Duodenal mucosa (tissue), 2 donors: ENCODE results near the gene MYOF.

ENCODE experiments used
- H3K27ac ChIP-seq: one replicate; pipeline ENCODE4 v1.7.0; 2013; ENCODE audit warnings: low read depth, low read length
- H3K27me3 ChIP-seq, 2 donors: one replicate each; pipeline ENCODE4 v1.7.0; 2013; ENCODE audit warnings: low read length in 2 of 2, control low read depth in 1 of 2; ENCODE audit not compliant: insufficient read depth in 2 of 2, control insufficient read depth in 1 of 2
- H3K36me3 ChIP-seq, 2 donors: one replicate each; pipeline ENCODE4 v1.7.0; 2013; ENCODE audit warnings: low read length in 2 of 2, control low read depth in 1 of 2; ENCODE audit not compliant: insufficient read depth in 2 of 2, control insufficient read depth in 1 of 2
- H3K4me1 ChIP-seq, 2 donors: one replicate each; pipeline ENCODE4 v1.7.0; 2013; ENCODE audit warnings: low read length in 2 of 2, control low read depth in 1 of 2; ENCODE audit not compliant: insufficient read depth in 2 of 2, control insufficient read depth in 1 of 2
- H3K4me3 ChIP-seq, 2 donors: one replicate each; pipeline ENCODE4 v1.7.0; 2013; ENCODE audit warnings: low read length in 2 of 2, low read depth in 1 of 2
- H3K9ac ChIP-seq, 2 donors: one replicate each; pipeline ENCODE4 v1.7.0; 2013; ENCODE audit warnings: low read length in 2 of 2, low read depth in 1 of 2
- H3K9me3 ChIP-seq, 2 donors: one replicate each; pipeline ENCODE4 v1.7.0; 2013; ENCODE audit warnings: low read length in 2 of 2, control low read depth in 1 of 2; ENCODE audit not compliant: control insufficient read depth in 1 of 2

The MYOF gene

GRCh38 chr10:93313798-93314197 lies 168.3 kb downstream of the MYOF start:
- Histone ChIP-seq H3K27me3 (no peaks in the 10 kb centered on the region), H3K9me3 (no peaks in the 10 kb centered on the region), H3K4me1 (no peaks in the 10 kb centered on the region), H3K36me3 (peaks cover 0 to 14% of the 10 kb centered on the region in 2 donors), H3K9ac (no peak overlapping the region), H3K27ac (no peak overlapping the region), H3K4me3 (no peak overlapping the region)

- H3K9me3 ChIP-seq, result no peaks in the 10 kb centered on the region
Measured at GRCh38 chr10:93309062-93309461, 173.1 kb downstream of the MYOF start.

GRCh38 chr10:93305122-93305521 lies 177.0 kb downstream of the MYOF start:
- Histone ChIP-seq H3K27me3 (peaks cover 0 to under 1% of the 10 kb centered on the region in 2 donors), H3K27ac (no peak overlapping the region), H3K4me3 (no peak overlapping the region), H3K9ac (no peak overlapping the region), H3K4me1 (no peaks in the 10 kb centered on the region), H3K36me3 (peaks cover 0 to 5% of the 10 kb centered on the region in 2 donors), H3K9me3 (no peaks in the 10 kb centered on the region)

More at GRCh38 chr10:93309062-93309461, 173.1 kb downstream of the MYOF start:
- Histone ChIP-seq H3K27ac (no peak overlapping the region), H3K36me3 (peaks cover 0 to 5% of the 10 kb centered on the region in 2 donors), H3K4me1 (no peaks in the 10 kb centered on the region), H3K4me3 (no peak overlapping the region), H3K9ac (no peak overlapping the region), H3K27me3 (no peaks in the 10 kb centered on the region)

GRCh38 chr10:93300981-93301380 lies 181.2 kb downstream of the MYOF start:
- H3K27me3 ChIP-seq, result peaks cover 0 to 3% of the 10 kb centered on the region in 2 donors
- no peak overlapping the region for H3K9ac ChIP-seq
- no peaks in the 10 kb centered on the region for H3K36me3 ChIP-seq
- no peaks in the 10 kb centered on the region for H3K9me3 ChIP-seq
- no peak overlapping the region for H3K4me3 ChIP-seq
- no peak overlapping the region for H3K27ac ChIP-seq
- H3K4me1 ChIP-seq, result no peaks in the 10 kb centered on the region

- no peaks in the 10 kb centered on the region for H3K9me3 ChIP-seq
- H3K9ac ChIP-seq, result no peak overlapping the region
- peaks cover 0 to 3% of the 10 kb centered on the region in 2 donors for H3K27me3 ChIP-seq
- H3K36me3 ChIP-seq, result no peaks in the 10 kb centered on the region
- no peak overlapping the region for H3K4me3 ChIP-seq
- no peaks in the 10 kb centered on the region for H3K4me1 ChIP-seq
- no peak overlapping the region for H3K27ac ChIP-seq
Measured at GRCh38 chr10:93300288-93300917, 181.7 kb downstream of the MYOF start.

GRCh38 chr10:93299606-93300287 lies 182.4 kb downstream of the MYOF start:
- H3K27me3 ChIP-seq, result peaks cover 0 to 3% of the 10 kb centered on the region in 2 donors
- H3K9ac ChIP-seq, result no peak overlapping the region
- H3K27ac ChIP-seq, result no peak overlapping the region
- no peaks in the 10 kb centered on the region for H3K36me3 ChIP-seq
- no peaks in the 10 kb centered on the region for H3K4me1 ChIP-seq
- H3K9me3 ChIP-seq, result no peaks in the 10 kb centered on the region
- H3K4me3 ChIP-seq, result no peak overlapping the region

GRCh38 chr10:93299195-93299594 lies 182.9 kb downstream of the MYOF start:
- Histone ChIP-seq H3K9me3 (no peaks in the 10 kb centered on the region), H3K4me3 (no peak overlapping the region), H3K4me1 (no peaks in the 10 kb centered on the region), H3K9ac (no peak overlapping the region), H3K27me3 (peaks cover 0 to 3% of the 10 kb centered on the region in 2 donors), H3K27ac (no peak overlapping the region), H3K36me3 (no peaks in the 10 kb centered on the region)

- Histone ChIP-seq H3K36me3 (no peaks in the 10 kb centered on the region), H3K4me3 (no peak overlapping the region), H3K27me3 (peaks cover 0 to 3% of the 10 kb centered on the region in 2 donors), H3K27ac (no peak overlapping the region), H3K9ac (no peak overlapping the region), H3K4me1 (no peaks in the 10 kb centered on the region), H3K9me3 (no peaks in the 10 kb centered on the region)
Measured at GRCh38 chr10:93296151-93296550, 186.0 kb downstream of the MYOF start.

GRCh38 chr10:93293999-93294398 lies 188.1 kb downstream of the MYOF start:
- no peak overlapping the region for H3K27ac ChIP-seq
- no peaks in the 10 kb centered on the region for H3K27me3 ChIP-seq
- H3K36me3 ChIP-seq, result no peaks in the 10 kb centered on the region
- H3K4me3 ChIP-seq, result no peak overlapping the region
- H3K4me1 ChIP-seq, result peaks cover 0 to under 1% of the 10 kb centered on the region in 2 donors
- H3K9ac ChIP-seq, result no peak overlapping the region
- H3K9me3 ChIP-seq, result no peaks in the 10 kb centered on the region

- Histone ChIP-seq H3K9ac (no peak overlapping the region), H3K27ac (no peak overlapping the region), H3K36me3 (no peaks in the 10 kb centered on the region), H3K4me1 (peaks cover 0 to 4% of the 10 kb centered on the region in 2 donors), H3K27me3 (no peaks in the 10 kb centered on the region), H3K9me3 (no peaks in the 10 kb centered on the region), H3K4me3 (no peak overlapping the region)
Measured at GRCh38 chr10:93290661-93291354, 191.3 kb downstream of the MYOF start.
